Adipose tissue (tissue), 3 donors: ENCODE results near the gene HS6ST2. TPM values are rescaled to one million over a fixed set of nuclear protein-coding genes. Genes with fewer than 3 reads are reported as not detected.

Source experiments
- H3K27ac ChIP-seq: one replicate; pipeline ENCODE4 v1.5.1; 2013; ENCODE audit warnings: low read depth, low read length
- WGBS, 3 donors: extraction: QIAGEN DNeasy Blood & Tissue Kit; methylation state at CpG; one replicate each; pipeline ENCODE4 v1.1.7; 2013; 5-methylcytosine and 5-hydroxymethylcytosine counted together
- polyA plus RNA-seq, 3 donors: library from polyadenylated mRNA; stranded (reverse); fragments of 200-250 nt; gene quantifications; one replicate each; pipeline ENCODE4 v1.2.3, GENCODE V29; 2013
- donor health status: healthy with polysubstance abuse.
- donor health status: Bipolar disorder and iron deficiency.
- donor health status: healthy.

Gene HS6ST2
- polyA plus RNA-seq, 3 donors = 0.10 to 0.59 TPM; not detected in 1

DNA sequence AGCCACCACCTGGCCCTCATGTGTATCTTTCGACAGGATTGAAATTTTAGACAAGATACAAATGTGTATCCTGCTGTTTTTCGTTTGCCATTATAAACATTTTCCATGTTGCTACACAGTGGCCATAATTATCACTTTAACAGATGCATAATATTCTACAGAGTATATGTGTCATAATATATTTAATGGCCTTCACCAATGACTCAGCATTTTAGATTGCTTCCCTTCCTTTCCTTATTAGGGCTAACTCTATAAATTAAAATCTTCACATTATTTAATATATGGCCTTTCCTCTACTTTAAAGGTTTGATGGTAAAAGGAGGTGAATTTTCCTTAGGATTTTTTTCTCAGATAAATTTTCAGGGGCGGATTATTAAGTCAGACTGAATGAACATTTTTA, 97.4 kb downstream of the HS6ST2 start:
- H3K27ac ChIP-seq = no peak overlapping the region
- WGBS, 3 donors = 70 to 90% (median 83%) methylated on average over 3 of the region's 3 CpGs

DNA sequence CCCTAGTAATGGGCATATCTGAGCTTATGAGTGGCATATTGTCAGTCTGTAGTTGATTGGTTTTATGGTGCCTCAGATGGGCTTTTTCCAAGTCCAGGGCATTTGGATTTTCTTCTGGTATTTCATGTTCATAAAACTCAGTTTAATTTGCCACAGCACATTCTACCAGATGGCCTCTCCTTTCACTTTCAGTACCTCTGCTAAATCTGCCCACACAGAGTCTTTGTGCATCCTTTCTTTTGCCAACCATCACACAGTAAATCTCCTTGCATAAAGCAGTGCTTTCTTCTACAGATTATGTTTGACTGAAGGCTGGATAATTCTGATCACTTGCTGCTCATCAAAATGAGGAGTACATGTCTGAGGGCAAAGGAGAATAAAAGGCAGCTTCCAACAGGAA, 98.2 kb downstream of the HS6ST2 start:
- no peak overlapping the region for H3K27ac ChIP-seq

DNA sequence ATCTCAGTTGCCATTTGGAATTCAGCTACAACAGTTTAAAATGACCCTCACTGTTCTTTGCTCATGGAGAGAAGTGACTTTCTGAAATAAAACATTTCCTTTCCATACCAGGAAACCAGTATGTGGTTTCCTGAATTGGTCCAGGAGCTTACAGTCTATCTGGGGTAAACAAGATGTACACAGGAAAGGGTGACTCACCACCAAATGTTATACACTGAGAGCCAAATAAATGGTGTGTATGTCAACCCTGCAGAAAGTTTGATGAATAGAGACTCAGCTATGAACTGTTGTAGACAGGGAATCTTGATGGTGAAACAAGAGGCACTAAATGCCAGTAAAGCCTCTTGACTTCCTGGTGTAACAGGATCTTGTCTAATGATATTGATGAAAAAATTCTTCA, 100.4 kb downstream of the HS6ST2 start:
- H3K27ac ChIP-seq = no peak overlapping the region

DNA sequence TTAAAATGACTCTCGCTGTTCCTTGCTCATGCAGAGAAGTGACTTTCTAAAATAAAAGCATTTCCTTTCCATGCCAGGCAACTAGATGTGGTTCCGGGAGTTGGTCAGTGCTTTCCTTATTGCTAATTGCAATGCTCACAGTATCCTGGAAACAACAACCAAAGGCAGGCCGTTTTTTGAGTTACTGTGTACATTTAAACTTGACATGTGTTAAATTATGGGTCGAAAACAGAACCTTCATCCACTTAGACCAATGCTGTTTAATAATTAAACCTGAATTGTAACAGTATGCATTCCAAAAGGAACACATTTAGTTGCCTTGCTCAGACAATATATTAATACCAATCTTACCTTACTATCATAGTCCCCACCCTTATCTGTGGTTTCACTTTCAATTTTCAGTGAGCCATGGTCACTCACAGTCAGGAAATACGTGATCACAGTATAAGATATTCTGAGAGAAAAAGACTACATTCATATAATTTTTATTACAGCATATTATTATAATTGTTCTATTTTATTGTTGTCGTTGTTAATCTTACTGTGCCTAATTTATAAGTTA, 102.6 kb downstream of the HS6ST2 start:
- WGBS, 3 donors = 60 to 86% (median 68%) methylated on average over 6 of the region's 6 CpGs

DNA sequence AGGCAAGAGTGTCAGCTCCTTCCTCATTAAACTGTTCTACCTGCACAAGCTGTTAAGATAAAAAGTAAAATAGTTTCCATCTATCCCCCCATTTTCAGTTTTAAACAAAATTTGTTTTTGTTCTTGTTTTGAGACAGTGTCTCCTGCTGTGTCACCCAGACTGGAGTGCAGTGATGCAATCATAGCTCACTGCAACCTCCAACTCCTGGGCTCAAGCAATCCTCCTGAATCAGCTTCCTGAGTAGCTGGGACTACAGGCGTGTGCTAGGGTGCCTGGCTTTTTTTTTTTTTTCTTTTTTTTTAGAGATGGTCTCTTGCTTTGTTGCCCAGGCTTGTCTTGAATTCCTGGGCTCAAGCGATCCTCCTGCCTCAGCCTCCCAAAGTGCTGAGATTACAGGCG, 105.4 kb downstream of the HS6ST2 start:
- H3K27ac ChIP-seq = no peak overlapping the region
- WGBS, 3 donors = 64 to 100% (median 76%) methylated on average over 3 of the region's 3 CpGs

More for the DNA sequence above, 102.6 kb downstream of the HS6ST2 start:
- H3K27ac ChIP-seq = no peak overlapping the region

DNA sequence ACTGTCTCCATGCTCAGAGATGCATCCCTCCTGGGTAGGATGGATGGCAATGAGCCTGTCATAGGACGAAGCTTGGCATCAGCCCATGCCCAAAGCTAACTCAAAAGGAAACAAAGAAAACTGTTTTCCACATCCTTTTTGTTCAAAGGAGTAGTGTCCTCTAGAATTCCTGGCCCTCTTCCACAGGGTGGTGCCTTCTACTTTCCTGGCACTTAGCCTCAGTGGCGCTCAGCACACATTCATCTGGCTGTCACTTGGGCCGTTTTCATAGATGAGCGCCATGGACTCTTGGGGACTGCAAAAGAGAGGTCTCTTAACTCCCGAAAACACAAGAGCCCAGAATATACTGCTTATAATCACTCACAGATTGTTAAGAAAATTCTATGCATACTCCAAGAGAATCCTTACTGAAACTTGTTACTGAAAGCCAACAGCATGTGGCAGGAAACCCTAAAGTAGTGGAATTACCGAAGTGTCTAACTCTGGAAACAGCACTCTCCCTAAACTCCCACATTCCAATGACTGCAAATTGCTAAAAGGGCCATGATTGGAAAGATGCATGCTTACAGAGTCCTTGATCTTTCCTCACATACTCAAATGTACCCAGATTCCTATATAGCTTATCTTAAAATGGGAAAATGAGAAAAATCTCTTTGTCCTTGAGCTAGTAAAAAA, 110.0 kb downstream of the HS6ST2 start:
- WGBS, 3 donors = 55 to 57% (median 56%) methylated on average over 6 of the region's 6 CpGs
- no peak overlapping the region for H3K27ac ChIP-seq

DNA sequence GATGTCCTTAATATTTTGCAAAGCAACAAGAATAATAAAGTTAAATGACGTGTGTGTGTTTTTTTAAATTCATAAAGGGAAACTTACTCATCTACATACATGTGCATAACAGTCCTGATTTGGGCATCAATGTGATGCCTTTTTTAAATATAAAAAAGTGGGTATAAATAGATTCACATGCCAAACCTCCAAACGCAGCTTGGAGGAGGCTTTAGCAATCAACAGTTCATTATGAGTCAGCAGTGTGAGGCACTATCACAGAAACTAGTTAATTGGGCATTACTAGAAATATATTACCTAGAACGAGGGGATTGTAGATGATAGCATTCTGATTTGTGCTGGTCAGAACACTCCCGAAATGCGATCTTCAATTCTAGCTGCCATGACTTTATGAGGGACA, 115.1 kb downstream of the HS6ST2 start:
- no peak overlapping the region for H3K27ac ChIP-seq
- WGBS, 3 donors = 59 to 85% (median 68%) methylated on average over 5 of the region's 5 CpGs

DNA sequence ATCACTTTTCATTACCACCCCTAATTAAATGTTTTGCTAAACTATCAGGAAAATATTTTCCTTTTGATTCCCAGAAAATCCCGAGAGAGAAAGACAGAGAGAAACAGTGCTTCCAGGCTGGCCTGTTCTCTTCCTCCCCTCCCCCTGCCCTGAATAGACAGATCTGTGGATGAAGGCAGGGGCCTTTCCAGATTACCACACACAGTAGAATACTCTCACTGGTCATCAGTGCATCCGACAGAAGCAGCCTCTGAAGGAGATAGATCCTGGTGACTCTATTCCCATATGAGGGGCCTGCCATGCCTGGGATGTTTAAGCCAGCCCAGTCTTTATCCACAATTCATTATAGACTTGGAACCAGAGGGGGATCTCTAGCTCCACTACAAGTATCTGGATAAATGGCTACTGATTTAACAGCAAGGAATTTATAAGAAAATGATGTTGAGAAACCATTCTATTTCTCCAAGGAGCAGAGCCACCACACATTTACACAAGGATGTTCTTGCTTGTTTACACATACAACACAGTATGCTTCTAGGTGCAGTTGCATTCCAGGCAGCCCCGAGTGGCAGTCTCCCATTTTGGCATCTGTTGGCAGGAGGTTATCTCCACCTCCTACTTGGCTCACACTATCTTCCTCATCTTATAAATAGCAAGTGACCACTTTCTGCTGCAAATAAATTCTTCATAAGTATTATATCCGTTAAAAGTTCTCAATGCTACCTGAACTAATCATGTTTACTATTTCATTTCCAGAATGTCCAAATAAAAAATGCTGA, 115.8 kb downstream of the HS6ST2 start:
- 54 to 61% (median 56%) methylated on average over 4 of the region's 4 CpGs for WGBS, 3 donors

DNA sequence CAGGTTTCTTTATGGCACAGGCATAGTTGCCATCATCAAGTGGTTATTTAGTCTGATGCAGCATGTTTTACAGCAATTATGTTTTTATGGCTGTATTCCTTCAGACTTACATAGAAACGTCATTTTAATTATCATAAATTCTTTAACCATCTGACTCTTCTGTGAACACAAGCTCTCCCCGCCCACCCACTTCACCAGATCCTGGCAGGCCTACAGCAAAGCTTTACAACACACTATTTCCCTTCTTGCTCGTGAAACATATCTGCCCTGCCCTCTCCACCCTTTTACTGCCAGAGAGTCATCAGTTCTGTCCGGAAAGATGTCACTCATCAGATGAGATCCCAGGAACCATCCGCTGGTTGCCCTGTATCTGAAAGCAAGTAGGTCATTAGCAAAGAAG, 120.5 kb downstream of the HS6ST2 start:
- 61 to 81% (median 65%) methylated on average over 5 of the region's 5 CpGs for WGBS, 3 donors
- no peak overlapping the region for H3K27ac ChIP-seq

More for the DNA sequence above, 115.8 kb downstream of the HS6ST2 start:
- H3K27ac ChIP-seq = no peak overlapping the region

DNA sequence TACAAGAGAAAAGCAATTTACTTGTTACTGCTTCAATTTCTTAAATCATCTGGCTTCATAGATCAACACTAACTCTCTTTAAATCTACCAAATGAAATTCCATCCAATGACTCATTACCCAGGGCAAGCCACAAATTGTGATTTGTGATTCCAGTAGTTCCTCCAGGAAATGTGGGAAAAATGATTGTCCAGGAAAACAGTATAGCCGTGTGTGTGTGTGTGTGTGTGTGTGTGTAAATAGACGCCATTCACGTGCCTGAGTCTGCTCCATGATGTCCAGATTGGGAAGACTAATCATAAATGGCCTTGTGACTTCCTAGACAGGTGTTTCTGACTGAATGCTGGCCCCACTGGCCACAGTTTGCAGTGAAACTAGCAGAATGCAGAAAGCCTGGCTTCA, 121.3 kb downstream of the HS6ST2 start:
- 27 to 73% (median 59%) methylated on average over 3 of the region's 3 CpGs for WGBS, 3 donors
- no peak overlapping the region for H3K27ac ChIP-seq

DNA sequence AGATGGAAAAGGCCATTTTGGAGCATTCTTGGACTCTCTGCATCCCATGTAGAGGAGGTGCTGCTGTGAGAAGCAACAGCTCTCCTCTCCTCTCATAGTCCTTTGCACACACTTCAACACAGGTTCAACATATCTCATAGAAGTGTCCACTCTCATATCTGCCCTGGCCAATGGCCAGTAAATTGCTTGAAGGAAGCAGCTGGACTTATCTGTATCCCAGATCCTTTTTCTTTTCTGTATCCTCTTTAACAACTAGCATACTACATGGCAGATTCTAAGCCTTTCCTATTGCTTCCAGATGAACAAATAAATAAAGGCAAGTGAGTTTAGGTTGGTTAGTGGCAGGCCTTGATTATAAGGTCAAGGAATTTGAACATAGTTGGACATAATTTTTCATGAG, 122.0 kb downstream of the HS6ST2 start:
- H3K27ac ChIP-seq = no peak overlapping the region

DNA sequence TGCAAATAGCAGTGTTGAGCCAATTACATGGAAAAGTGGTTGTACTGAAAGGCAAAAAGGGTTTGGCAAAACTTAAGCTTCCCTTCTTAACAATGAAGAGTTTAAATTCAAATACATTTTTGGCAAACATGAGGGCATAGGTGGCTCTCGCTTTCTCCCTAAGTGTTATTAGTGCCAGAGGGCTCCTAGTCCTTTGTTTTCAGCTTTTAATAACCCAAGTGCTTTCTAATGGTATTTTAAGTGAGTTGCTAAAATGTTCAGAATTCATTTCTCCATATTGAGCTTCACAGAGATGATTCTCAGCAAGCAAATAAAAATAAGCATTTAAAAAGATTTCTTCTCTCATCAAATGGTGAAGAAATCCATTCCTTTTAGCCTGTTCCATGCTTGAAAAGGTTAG, 123.7 kb downstream of the HS6ST2 start:
- no peak overlapping the region for H3K27ac ChIP-seq
- WGBS, 3 donors = 69 to 94% (median 85%) methylated on average over 1 of the region's 1 CpG

DNA sequence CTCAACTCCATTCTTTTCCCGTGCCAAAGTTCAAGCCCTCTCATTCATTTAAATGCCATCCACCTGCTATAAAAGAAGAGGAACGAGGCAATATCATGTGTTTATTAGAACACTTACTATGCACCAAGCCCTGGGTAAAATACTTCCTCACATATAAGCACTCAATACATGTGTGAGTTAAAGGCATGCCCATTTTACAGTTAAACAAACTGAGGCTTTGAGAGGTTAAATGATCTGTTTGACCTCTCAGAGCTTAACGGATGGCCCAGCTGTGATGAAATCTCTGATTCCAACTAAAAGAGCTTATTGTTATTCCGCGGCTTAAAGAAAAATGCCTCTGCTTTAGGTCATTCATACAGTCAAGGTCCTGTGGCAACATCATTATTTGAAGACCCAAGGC, 124.3 kb downstream of the HS6ST2 start:
- no peak overlapping the region for H3K27ac ChIP-seq
- whole genome bisulfite sequencing, 3 donors = 72 to 87% (median 80%) methylated on average over 5 of the region's 5 CpGs

DNA sequence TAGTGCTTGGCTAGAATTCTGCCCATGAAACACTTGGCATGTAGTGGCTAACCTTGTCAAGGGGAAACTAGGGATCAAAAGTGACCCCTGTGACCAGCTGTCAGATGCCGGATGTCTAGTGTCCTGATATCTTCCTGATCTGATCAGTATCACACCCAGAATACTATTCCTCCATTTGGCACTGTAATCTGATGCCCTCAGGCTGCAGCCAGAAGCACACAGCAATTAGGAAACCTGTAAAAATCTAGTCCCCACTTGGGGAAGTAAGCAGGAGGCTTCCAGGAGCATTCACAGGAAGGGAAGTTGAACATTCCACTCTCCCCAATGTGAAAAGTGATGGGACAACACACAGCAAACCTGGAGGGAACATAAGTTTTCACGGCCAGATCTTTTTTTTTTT, 125.1 kb downstream of the HS6ST2 start:
- H3K27ac ChIP-seq = no peak overlapping the region
- 27 to 77% (median 70%) methylated on average over 2 of the region's 2 CpGs for WGBS, 3 donors

DNA sequence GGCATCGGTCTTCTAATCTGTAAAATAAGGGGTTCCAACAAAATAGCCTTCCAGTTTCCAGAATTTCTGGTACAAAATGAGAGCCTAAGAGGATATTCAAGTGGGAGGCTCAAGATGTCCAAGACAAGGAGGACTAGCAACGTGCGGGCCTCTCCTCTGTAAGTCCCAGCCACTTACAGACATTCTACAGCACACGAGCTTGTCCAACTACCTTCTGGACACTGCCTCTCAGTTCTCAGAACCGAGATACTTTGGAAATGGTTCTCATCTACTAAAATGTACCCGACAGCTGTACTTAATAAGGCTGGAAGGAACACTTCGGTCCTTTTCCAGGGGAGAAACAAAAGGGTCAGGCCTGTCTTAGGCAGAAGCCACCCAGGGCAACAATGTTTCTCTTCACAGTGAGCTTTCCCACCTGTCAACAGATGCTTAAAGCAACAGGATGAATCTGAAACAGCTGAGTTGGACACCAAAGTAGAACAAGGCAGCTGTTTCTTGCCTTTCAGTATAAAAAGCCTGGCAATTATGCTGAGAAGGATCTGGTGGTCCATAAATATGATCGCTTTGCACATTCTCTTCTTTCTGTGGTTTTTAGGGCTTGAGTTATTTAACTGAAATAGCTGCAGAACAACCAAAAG, 127.0 kb downstream of the HS6ST2 start:
- H3K27ac ChIP-seq = no peak overlapping the region
- WGBS, 3 donors = 71 to 88% (median 82%) methylated on average over 8 of the region's 8 CpGs

DNA sequence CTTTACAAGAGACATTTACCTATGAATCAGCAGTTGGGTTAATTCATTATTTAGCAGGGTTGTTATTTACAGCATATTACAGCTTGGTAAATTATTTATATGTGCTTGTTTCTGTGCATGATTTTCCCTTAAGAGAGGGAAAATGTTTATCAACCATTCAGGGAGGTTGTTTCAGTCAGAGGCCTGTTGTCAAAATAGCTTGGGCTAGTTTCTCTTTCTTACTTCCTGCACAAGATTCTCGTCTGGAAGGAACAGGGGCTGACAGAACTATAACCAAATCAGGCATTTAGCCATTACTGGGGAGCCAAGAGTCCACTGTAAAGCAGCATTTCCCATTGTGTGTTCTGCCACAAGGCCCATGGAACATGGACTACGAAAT, 135.8 kb downstream of the HS6ST2 start:
- 38 to 61% (median 48%) methylated on average over 2 of the region's 2 CpGs for WGBS, 3 donors
- no peak overlapping the region for H3K27ac ChIP-seq

DNA sequence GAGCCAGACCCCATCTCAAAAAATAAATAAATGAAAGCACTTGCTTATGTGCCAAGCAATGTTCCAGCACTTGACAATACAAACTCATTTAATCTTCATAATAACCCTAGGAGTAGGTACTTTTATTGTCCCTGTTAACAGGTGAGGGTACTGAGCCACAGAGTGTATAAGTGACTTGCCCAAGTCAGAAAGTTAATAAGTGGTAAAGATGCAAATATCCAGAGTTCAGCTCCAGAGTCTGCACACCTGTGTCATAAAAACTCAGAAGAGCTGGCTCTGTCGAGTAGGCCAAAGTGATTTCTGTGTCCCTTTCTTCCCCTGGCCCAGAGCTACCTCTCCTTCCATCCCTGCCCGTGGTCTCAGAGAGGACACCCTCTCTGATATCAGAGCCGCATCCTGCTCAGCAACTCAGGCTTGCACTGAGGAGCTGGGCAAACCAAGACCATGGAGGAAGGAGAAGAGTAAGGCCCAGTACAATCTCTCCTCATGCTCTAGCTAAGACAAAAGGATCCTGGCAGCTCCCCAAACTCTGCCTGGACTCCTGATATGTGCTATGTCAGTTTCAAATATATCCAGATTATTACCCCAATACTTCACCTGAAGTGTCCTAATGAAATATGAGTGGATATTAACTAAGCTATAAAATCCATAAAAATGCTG, 136.3 kb downstream of the HS6ST2 start:
- H3K27ac ChIP-seq = no peak overlapping the region
- 68 to 89% (median 78%) methylated on average over 3 of the region's 3 CpGs for WGBS, 3 donors

DNA sequence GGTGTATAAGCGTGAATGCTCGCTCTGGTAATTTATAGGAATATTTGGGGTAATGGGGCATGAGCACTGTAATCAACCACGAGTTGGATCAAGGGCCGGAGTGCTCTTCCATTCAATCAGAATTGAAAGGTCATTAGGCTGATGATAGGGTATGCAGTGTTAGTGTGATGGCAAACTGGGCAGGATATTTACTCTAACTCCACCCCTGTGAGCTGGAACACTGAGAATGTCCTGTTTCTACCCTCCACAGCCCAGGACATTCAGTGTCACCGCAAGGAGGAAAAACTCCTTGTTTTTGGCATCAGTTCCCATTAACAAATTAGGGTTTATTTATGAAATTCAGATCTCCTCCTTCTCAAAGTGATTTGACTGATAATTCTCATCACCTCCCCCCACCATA, 137.8 kb downstream of the HS6ST2 start:
- WGBS, 3 donors = 77 to 85% (median 82%) methylated on average over 5 of the region's 5 CpGs
- no peak overlapping the region for H3K27ac ChIP-seq

DNA sequence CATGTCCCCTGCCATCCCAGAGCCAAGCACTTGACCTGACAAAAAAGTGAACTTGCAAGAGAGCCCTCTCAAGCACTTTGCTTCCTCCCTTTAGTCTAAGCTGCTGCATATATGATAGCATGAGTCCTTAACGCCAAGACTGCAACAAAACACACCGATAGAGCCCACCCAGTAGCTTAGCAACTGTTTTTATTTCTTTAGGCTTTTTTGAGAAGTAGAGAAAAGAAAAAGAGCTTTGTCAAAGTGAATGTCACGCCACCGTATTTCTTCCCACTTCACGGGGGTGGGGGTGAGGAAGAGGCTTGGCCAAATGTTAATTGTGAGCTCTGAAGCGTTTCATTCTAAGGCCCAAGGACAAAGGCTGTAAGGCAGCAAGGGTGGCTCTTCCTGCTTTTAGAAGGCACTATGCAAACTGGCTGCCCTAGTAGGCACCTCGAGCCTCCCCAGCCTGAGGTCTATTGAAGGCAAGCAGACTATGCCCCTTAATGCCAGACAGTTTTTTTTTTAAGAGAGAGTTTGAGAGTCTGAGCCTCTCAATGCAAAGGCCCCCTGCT, 138.6 kb downstream of the HS6ST2 start:
- no peak overlapping the region for H3K27ac ChIP-seq
- 68 to 78% (median 72%) methylated on average over 7 of the region's 7 CpGs for WGBS, 3 donors
